Smooth muscle cell (in vitro differentiated cells): ENCODE measurements around the gene ZC3H7A. TPM values are rescaled to one million over a fixed set of nuclear protein-coding genes. Genes with fewer than 3 reads are reported as not detected.
"Not testable (repeated sequence)": the region's sequence is repeated elsewhere in the genome, so short reads cannot be mapped to it uniquely, and the experiment has no call there.

ENCODE experiments used
- DNase-seq: peaks from one replicate; lab custom pipeline; 2025; ENCODE audit not compliant: unreplicated experiment; lab: John Stamatoyannopoulos, UW
- H2AFZ ChIP-seq: fragments of 200-600 bp; sonication (generic); 2 replicates; pipeline ENCODE4 v1.6.0; 2016; ENCODE audit warnings: antibody characterized with exemption, low read depth, mild to moderate bottlenecking
- H3F3A ChIP-seq: fragments of 200-600 bp; sonication (generic); 2 replicates; pipeline ENCODE4 v1.6.0; 2017; ENCODE audit warnings: antibody characterized with exemption, low read depth
- H3K27ac ChIP-seq: fragments of 200-600 bp; sonication (generic); 2 replicates; pipeline ENCODE4 v1.5.1; 2016; ENCODE audit warnings: low read depth, mild to moderate bottlenecking
- H3K27me3 ChIP-seq: fragments of 200-600 bp; sonication (generic); 2 replicates; pipeline ENCODE4 v1.6.1; 2016; ENCODE audit warnings: low read depth, mild to moderate bottlenecking
- H3K36me3 ChIP-seq: fragments of 200-600 bp; sonication (generic); 2 replicates; pipeline ENCODE4 v1.5.1; 2016; ENCODE audit warnings: low read depth
- H3K4me1 ChIP-seq: fragments of 200-600 bp; sonication (generic); 2 replicates; pipeline ENCODE4 v1.5.1; 2016; ENCODE audit warnings: low read depth
- H3K4me2 ChIP-seq: fragments of 200-600 bp; sonication (generic); 2 replicates; pipeline ENCODE4 v1.6.0; 2016; ENCODE audit warnings: mild to moderate bottlenecking
- H3K4me3 ChIP-seq: fragments of 200-600 bp; sonication (generic); 2 replicates; pipeline ENCODE4 v1.5.1; 2016; ENCODE audit warnings: mild to moderate bottlenecking
- H3K79me2 ChIP-seq: fragments of 200-600 bp; sonication (generic); 2 replicates; pipeline ENCODE4 v1.6.0; 2016; ENCODE audit warnings: low read depth, mild to moderate bottlenecking
- H3K9ac ChIP-seq: fragments of 200-600 bp; sonication (generic); 2 replicates; pipeline ENCODE4 v1.6.0; 2016; ENCODE audit warnings: low read depth
- H3K9me3 ChIP-seq: fragments of 200-600 bp; sonication (generic); replicated peaks from 2 replicates; pipeline ENCODE4 v1.5.1; 2016; ENCODE audit warnings: low read depth
- H4K20me1 ChIP-seq: fragments of 200-600 bp; sonication (generic); 2 replicates; pipeline ENCODE4 v1.6.0; 2016; ENCODE audit warnings: low read depth
- WGBS: methylation state at CpG from one replicate; pipeline ENCODE4 v1.1.7; 2016; ENCODE audit warnings: low lambda C conversion rate; 5-methylcytosine and 5-hydroxymethylcytosine counted together
- polyA plus RNA-seq: library from polyadenylated mRNA; unstranded; fragments of >200 nt; fragmentation: Nextera tagmentation; extraction: Ambion mirVana; gene quantifications from 2 replicates; pipeline ENCODE4 v1.2.1, GENCODE V29; 2016
- total RNA-seq: library from RNA; depleted of rRNA; stranded (reverse); fragments of >200 nt; gene quantifications from 2 replicates; pipeline ENCODE4 v1.2.3, GENCODE V29; 2014
- TF ChIP-seq, protein P1 (sequence below): fragments of 200-600 bp; sonication (generic); IDR thresholded peaks from 2 replicates; pipeline ENCODE4 v1.5.1; 2017; ENCODE audit warnings: borderline replicate concordance, mild to moderate bottlenecking, antibody characterized with exemption; ENCODE audit not compliant: insufficient read depth, poor library complexity, severe bottlenecking

The ZC3H7A gene
- total and polyA plus RNA-seq, 2 experiments from 2014 or later: 37.3 to 38.6 TPM

DNA sequence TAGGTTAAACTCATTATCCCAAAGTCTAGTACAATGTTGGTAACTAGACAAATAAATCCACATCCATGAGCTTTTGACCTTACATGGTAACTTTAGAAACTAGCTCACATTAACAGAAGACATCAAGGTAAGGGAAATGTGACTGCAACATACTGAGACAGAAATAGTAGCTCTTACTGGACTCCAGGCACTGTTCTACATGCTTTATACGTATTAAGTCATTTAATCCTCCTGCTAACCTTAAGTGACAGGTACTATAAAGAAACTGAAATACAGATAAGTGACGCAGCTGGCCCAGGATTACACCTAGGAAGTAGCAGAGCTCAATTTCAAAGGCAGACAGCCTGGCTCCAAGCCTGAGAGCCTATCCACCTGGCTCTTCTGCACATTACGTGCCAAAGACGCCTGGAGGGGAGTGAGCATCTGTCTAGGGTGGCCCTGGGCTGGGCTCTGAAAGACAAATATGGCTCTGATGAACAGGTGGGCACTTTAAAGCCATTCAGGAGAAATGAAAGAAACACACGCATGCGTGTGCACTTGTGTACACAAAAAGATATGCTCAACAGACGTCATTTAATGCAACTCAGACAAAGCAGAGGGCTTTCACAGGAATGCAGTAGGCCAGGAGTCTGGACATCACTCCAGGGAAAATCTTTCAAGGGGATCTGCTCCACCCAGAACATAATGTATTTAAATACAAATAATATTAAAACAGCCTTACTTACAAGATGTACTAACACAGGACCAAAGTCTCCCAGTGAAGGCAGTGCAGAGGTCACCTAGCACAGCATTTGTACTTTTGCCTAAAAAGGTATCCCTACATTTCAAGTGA, 4.4 kb downstream of the ZC3H7A start:
- 68% methylated on average over 7 of the region's 7 CpGs for WGBS
- peaks cover 91% of the 10 kb centered on the region for H3K79me2 ChIP-seq
- H4K20me1 ChIP-seq: peaks cover 80% of the 10 kb centered on the region
- no peaks in the 10 kb centered on the region for H3K9me3 ChIP-seq
- H2AFZ ChIP-seq: no peak overlapping the region
- H3K4me1 ChIP-seq: peaks cover 25% of the 10 kb centered on the region
- no peak overlapping the region for H3K4me3 ChIP-seq
- no peaks in the 10 kb centered on the region for H3K36me3 ChIP-seq
- H3K27me3 ChIP-seq: no peaks in the 10 kb centered on the region
- DNase-seq: no peak
- no peak overlapping the region for H3K9ac ChIP-seq
- TF ChIP-seq, protein P1, sequence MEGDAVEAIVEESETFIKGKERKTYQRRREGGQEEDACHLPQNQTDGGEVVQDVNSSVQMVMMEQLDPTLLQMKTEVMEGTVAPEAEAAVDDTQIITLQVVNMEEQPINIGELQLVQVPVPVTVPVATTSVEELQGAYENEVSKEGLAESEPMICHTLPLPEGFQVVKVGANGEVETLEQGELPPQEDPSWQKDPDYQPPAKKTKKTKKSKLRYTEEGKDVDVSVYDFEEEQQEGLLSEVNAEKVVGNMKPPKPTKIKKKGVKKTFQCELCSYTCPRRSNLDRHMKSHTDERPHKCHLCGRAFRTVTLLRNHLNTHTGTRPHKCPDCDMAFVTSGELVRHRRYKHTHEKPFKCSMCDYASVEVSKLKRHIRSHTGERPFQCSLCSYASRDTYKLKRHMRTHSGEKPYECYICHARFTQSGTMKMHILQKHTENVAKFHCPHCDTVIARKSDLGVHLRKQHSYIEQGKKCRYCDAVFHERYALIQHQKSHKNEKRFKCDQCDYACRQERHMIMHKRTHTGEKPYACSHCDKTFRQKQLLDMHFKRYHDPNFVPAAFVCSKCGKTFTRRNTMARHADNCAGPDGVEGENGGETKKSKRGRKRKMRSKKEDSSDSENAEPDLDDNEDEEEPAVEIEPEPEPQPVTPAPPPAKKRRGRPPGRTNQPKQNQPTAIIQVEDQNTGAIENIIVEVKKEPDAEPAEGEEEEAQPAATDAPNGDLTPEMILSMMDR: no peak
- H3K4me2 ChIP-seq: no peak overlapping the region
- H3K27ac ChIP-seq: peak overlapping the region; percentile 61
- H3F3A ChIP-seq: peaks cover 5% of the 10 kb centered on the region

DNA sequence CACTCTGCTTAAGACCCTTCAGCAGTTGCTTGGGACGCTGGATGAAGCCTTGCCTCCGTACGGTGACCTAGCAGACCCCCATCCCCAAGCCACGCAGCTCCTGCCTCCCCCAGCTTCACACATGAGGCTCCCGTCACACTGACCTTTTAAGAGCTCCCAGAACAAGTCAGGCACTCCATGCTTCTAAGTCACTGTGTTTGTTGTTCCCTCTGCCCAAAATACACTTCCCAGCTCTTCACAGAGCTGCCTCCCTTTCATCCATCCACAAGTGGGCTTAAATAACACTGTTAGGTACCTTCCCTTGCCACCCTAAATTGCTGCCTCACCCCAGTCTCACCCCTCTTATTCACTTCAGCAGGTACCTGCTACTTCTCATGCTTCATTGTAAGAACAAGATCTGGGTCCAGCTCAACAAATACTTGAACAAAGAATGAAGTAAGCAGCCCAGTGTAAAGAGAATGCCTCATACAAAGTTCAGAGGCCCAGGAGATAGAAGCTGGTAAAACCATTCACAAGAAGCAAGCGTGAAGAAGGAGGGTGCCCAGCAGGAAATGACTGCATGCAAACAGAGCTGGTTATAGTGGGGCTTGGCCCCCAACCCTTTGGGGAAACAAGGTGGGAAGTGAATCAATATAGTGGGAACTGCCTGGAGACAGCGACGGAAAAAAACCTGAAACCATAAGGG, 5.8 kb downstream of the ZC3H7A start:
- Histone ChIP-seq H3K27ac (peak overlapping the region; percentile 61), H3K79me2 (peaks cover 100% of the 10 kb centered on the region), H4K20me1 (peaks cover 93% of the 10 kb centered on the region), H3K4me1 (peaks cover 25% of the 10 kb centered on the region), H3K4me2 (no peak overlapping the region), H3K36me3 (no peaks in the 10 kb centered on the region), H3K4me3 (no peak overlapping the region), H3K9ac (no peak overlapping the region), H3K9me3 (no peaks in the 10 kb centered on the region), H3K27me3 (no peaks in the 10 kb centered on the region), H3F3A (peaks cover 3% of the 10 kb centered on the region), H2AFZ (no peak overlapping the region)
- no peak for DNase-seq
- 97% methylated on average over 8 of the region's 8 CpGs for WGBS
- TF ChIP-seq, protein P1: no peak

DNA sequence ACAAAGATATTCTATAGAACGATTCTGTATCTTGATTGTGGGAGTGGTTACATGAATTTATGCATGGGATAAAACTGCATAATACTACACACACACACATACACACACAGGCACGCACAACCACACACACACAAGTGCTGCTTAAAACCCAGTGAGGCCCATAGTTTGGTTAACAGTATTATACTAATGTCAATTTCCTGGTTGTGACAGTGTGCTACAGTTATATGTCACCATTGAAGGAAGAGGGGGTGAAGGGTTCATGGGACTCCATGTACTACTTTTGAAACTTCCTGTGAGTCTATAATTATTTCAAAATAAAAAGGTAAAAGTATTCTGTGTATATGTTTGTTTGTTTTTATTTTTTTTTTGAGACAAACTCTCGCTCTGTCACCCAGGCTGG, 8.1 kb downstream of the ZC3H7A start:
- Histone ChIP-seq H3K4me1 (peaks cover 19% of the 10 kb centered on the region), H4K20me1 (peaks cover 98% of the 10 kb centered on the region), H3F3A (no peaks in the 10 kb centered on the region), H3K27me3 (no peaks in the 10 kb centered on the region), H3K9me3 (no peaks in the 10 kb centered on the region), H3K27ac (no peak overlapping the region), H3K4me3 (no peak overlapping the region), H3K79me2 (peaks cover 100% of the 10 kb centered on the region), H3K36me3 (no peaks in the 10 kb centered on the region), H3K4me2 (no peak overlapping the region), H2AFZ (no peak overlapping the region), H3K9ac (no peak overlapping the region)
- TF ChIP-seq, protein P1: no peak
- 99% methylated on average over 3 of the region's 3 CpGs for WGBS
- no peak for DNase-seq

DNA sequence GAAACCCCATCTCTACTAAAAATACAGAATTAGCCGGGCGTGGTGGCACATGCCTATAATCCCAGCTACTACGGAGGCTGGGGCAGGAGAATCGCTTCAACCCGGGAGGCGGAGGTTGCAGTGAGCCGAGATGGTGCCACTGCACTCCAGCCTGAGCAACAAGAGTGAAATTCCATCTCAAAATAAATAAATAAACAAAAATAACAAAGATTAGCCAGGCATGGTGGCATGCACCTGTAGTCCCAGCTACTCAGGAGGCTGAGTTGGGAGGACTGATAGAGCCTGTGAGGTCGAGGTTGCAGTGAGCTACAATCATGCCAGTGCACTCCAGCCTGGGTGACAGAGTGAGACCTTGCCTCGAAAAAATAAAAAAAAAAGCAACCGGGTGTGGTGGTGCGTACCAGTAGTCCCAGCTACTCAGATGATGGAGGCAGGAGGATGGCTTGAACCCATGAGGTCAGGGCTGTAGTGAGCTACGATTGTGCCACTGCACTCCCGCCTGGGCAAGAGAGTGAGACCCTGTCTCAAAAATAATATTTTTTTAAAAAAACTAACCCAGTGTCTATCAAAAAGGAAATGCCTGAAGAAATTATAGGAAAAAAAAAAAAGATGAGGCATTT, 12.0 kb downstream of the ZC3H7A start:
- not testable (repeated sequence) for H2AFZ ChIP-seq, H3K36me3 ChIP-seq, H3K9me3 ChIP-seq, H3K4me2 ChIP-seq, H3K4me3 ChIP-seq, H3K4me1 ChIP-seq, H3F3A ChIP-seq, H3K27me3 ChIP-seq, DNase-seq, H3K9ac ChIP-seq, H3K27ac ChIP-seq
- H4K20me1 ChIP-seq: peaks cover 86% of the 10 kb centered on the region
- WGBS: 98% methylated on average over 13 of the region's 13 CpGs
- H3K79me2 ChIP-seq: peaks cover 86% of the 10 kb centered on the region

DNA sequence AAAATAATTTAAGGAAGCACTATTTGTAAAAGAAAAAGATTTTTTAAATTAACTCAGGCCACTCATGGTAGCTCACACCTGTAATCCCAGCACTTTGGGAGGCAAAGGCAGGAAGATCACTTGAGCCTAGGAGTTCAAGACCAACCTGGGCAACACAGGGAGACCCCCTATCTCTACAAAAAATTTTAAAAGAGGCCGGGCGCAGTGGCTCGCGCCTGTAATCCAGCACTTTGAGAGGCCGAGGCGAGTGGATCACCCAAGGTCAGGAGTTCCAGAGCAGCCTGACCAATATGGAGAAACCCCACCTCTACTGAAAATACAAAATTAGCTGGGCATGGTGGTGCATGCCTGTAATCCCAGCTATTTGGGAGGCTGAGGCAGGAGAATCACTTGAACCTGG, 12.7 kb downstream of the ZC3H7A start:
- Histone ChIP-seq H3K27ac (peak overlapping the region; percentile 37), H4K20me1 (peaks cover 85% of the 10 kb centered on the region), H3K4me2 (peak overlapping the region; percentile 76), H3K79me2 (peaks cover 86% of the 10 kb centered on the region)
- not testable (repeated sequence) for H2AFZ ChIP-seq, H3K4me3 ChIP-seq, H3K27me3 ChIP-seq, H3K9ac ChIP-seq, H3F3A ChIP-seq, H3K36me3 ChIP-seq, DNase-seq, H3K4me1 ChIP-seq, H3K9me3 ChIP-seq
- WGBS: 98% methylated on average over 6 of the region's 6 CpGs
